G401 (cell line): ENCODE results near the gene CSMD2. TPM values are rescaled to one million over a fixed set of nuclear protein-coding genes. Genes with fewer than 3 reads are reported as not detected.
"Not testable (repeated sequence)": the region's sequence is repeated elsewhere in the genome, so short reads cannot be mapped to it uniquely, and the experiment has no call there.

Source experiments
- DNase-seq: peaks from one replicate; pipeline ENCODE4 v3.0.0-alpha.2; 2015; ENCODE audit warnings: low spot score
- in situ Hi-C: cut with HindIII; loops from 2 replicates; pipeline ENCODE4 v1.10.0; 2016; ENCODE audit warnings: low sequenced_read_pairs, mixed read lengths
- total RNA-seq: library from RNA; depleted of rRNA; stranded (reverse); fragments of >200 nt; shearing (Covaris generic); gene quantifications from 2 replicates; pipeline ENCODE4 v1.2.3, GENCODE V29; 2014; rRNA removed

Gene CSMD2
- not detected in 2 replicates for total RNA-seq

DNA sequence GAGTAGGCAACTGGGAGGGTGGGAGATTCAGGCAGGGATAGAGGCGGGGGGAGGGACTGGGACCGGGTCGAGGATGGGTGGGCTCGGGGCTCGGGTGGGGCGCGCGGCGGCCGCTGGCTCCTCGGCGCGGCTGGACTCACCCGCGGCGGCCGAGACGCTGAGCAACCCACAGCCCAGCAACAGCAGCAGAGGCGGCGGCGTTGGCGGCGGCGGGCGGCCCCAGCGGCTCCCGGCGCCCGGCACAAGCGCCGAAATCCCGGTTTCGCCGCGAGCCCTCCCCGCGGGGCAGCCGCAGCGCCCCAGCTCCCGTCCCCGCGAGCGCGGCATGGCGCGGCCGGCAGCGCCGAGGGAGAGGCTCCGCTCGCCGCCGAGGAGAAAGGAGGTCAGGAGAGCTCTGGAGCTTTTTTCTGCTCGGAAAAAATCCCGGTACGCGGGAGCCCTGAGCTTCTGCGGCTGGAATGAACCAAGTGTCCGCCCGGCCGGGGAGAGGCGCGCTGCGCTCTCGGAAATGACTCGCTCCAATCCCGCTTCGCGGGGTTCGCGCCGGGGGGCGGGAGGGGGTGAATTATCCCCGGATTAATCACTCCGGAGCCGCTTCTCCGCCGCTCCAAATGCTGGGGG lies at the start of gene CSMD2:
TSS of gene CSMD2 (minus strand) at position 460 of the 621 bp plus-strand sequence. CDS start at position 327, 133 bp downstream.
- DNase-seq, result peak; percentile 75
- in situ Hi-C loops, result no loop called here

DNA sequence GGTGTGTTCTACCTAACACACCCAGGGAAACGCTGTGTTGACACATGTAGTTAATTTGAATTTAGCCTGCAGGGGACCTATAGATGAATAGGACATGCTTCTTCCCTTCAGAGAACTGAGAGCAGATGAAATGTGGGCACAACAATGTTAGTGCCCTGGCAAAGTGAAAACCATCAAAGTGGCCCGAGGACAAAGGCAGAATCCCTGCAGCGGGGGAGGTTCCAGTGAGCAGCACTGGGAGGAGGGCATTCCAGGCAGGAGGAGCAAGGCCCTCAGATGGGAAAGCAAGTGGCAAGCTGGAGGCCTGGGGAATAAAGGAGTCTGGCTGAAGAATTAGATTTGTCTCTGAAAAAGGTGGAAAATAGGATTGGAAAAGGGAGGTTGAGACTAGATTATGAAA lies 48.9 kb upstream of the CSMD2 start:
- DNase-seq, result no peak
- in situ Hi-C loops, result no loop called here

DNA sequence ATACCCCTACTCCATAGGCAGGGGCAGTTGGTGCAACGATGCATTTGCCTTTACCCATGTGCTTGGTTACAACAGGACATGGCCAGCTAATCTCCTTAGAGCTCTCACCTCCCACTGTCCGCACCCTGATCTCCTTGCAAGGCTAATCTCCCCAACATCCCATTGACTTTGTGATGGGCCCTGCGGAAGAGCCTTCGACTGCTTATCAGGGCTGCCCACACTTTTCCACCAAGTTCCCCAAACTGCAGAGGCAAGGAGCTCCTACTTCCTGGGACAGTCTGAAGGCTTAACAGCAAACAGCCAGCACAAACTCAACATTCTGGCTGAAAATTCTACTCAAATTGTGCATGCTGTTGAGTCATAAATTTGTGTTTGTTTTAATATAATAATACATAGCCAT lies 47.6 kb upstream of the CSMD2 start:
- no peak for DNase-seq
- in situ Hi-C loops, result no loop called here

DNA sequence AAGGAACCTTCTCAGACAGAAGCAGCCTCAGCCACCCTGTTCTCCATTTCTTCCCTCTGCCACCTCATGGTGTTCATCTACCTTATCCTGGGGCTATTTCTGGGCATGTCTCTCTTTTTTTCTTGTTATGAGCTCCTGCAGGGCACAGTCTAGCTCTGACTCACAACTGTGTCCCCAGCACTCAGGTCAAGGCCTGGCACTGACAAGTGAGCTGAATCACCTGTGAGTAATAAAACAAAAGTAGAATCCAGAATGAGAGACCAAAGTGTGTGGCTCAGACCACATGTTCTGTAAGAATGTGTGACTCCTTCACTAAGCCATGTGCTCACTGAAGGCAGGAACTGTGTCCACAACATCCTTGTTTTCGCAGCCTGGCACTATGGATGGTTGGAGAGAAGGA lies 34.9 kb upstream of the CSMD2 start:
- no peak for DNase-seq
- in situ Hi-C loops, result no loop called here

DNA sequence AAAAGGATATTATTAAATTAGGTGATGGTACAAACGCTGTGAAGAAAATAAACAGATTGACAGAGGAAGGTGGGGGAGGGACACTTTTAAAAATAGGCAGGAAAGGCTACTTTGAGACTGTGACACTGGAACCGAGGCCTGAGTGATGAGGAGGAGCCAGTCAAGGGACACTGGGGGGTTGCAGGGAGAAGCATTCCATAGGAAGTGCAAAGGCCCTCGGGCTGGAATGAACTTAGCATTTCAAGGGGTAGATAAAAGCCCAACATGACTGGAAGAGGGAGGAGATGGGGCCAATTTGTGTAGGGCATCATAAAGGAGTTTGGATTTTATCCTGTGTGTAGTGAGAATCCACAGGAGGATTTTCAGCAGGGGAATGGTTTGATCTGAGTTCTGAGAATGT lies 27.6 kb upstream of the CSMD2 start:
- DNase-seq, result no peak
- in situ Hi-C loops, result no loop called here

DNA sequence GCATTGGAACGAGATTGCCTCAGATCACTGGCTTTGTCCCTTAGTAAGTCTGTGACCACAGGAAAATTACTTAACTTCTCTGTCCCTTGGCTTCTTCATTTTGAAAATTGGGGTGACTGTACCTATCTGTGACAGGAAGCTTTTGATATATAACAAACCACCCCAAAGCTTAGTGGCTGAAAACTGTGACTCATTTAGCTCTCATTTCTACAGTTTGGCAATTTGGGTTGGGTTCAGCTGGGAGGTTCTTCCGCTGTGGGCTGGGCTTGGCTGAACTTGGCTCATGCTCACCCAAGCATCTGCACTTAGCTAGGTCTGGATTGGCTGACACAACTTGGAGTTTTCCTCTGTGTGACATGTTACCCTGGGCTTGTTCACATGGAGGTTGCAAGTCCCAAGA lies 25.7 kb upstream of the CSMD2 start:
- no peak for DNase-seq
- in situ Hi-C loops, result no loop called here

DNA sequence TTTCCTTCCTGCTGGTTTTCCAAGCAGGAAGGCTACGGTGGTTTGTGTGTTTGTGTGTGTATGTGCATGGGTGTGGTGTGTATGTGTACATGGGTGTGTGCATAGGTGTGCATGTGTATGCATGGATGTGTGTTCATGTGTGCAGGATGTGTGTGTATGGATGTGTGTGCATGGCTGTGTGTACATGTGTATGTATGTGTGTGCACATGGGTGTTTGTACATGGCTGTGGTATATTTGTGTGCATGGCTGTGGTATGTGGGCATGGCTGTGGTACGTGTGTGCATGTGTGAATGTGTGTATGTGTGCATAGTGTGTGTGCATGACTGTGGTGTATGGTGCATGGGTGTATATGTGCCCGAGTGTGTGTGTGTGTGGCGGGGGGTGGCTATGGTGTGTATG lies 24.0 kb upstream of the CSMD2 start:
- in situ Hi-C loops, result no loop called here
- DNase-seq, result no peak

DNA sequence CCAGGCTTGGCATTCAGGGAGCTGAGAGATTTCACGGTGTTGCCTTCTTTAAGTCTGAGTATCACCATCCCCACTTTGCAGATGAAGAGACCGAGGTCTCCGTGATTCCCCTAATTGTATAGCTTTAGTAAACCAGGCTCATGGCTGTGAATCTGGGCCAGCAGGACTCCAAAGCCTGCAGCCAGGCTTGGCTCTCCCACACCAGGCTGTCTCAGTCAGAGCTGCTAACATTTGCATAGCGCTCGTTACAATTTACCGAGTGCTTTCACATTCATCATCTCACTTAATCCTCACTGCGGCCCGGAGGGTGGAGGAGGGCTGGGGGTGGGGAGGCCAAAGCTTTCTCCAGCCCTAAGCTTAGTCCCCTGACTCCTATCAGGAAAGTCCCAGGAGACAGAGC lies 23.4 kb upstream of the CSMD2 start:
- no peak for DNase-seq
- in situ Hi-C loops, result no loop called here

DNA sequence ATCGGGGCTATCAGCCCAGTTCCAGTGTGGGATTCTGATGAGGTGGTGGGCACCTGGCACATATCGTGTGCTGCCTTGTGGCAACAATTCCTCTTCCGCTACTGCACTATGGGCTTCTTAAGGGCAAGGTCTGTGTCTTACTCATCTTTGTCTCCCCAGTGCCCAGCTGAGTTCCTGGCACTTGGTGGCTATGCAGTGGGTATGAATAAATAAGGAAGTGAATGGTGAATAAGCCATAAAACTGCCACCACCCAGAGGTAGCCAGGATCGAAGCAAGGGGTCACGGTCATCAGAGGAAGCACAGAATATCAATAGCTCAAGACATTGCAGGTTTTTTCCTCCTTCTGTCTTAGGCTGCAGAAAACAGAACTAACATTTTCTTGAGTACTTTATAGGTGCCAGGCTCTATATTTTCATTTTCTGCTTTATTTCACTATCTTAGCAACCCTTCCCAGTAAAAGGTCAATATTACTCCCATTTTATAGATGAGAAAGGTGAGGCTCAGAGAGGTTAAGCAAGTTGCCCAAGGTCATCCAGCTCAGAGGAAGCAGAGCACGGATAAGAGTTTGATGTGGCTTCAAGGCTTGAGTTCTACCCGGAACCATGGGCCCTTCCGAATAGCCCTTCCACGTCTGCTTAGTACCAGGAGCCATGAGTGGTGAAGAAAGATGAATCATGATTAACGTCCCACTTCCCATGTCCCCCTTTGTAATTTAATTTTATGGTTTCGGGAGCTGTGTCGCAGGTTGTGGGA lies 21.9 kb upstream of the CSMD2 start:
- no peak for DNase-seq
- in situ Hi-C loops, result no loop called here

DNA sequence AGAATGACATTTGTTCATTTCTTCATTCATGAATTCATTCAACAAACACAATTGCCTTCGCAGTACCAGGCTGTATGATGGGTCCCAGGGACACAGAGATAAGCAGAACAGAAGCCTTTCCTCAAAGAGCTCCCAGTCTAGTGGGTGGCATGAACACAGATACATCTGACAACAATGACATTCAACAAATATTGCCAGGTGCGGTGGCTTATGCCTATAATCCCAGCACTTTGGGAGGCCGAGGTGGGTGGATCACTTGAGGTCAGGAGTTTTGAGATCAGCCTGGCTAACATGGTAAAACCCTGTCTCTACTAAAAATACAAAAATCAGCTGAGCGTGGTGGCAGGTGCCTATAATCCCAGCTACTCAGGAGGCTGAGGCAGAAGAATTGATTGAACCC lies 18.4 kb upstream of the CSMD2 start:
- DNase-seq, in situ Hi-C loops: not testable (repeated sequence)

DNA sequence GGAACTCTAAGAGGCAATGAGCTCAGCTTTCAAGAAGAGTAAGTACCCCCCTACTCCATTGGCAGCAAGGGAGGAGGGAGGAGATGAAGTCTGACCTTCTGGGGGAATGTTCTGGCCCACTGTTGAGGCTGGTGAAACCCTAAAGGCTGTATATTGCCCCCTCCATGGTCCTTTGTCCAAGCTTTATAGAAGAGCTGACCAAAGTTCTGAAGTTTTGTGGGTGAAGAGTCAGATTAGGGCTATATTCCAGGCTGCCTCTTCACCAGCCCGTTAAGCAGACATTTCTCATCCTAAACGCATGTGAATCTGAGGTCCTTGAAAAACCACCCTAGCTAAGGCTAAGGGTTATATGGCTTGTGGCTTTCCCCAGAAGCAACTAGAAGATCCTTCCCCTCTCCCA lies 13.0 kb upstream of the CSMD2 start:
- no peak for DNase-seq
- in situ Hi-C loops, result no loop called here

DNA sequence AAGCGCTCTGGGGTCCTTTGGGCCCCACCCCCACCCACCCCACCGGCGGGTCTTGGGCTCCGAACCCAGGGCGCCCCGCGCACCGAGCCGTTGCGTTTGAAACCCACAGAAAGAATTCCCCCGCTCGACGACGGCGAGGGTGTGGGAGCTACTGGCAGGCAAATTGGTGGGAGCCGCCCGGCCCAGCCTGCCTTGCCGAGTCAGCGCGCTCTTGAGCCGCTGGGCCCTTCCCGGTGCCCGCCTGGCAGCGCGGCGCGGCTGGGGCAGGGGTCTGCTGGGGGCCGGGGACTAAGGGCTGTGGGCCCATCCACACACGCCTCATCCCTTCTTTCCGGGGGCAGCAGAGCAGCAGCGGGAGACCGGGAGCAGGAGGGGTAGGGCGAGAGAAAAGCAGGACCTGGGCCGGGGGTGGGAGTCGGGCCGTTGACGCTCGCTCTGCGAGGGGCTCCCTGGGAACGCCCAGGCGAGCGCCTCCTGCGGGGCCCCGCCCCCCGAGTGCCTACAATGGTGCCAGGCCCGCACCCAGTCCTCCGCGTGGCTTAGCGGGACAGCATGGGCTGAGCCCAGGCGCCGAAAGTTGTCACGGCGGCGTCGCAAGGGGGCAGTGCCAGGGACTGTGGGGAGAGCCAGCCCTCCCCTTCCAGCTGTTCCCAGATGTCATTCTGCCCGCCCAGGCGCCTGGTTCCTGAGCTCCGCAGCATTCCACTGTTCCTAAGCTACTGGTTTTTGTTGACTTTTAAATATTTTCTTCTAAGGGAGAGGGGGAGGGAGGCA lies 12.0 kb upstream of the CSMD2 start, which contains the start of gene C1orf94:
TSS of gene C1orf94 (plus strand) at position 78 of the 774 bp plus-strand sequence. CDS start 883 bp downstream, outside the sequence.
- no peak for DNase-seq
- in situ Hi-C loops, result no loop called here

DNA sequence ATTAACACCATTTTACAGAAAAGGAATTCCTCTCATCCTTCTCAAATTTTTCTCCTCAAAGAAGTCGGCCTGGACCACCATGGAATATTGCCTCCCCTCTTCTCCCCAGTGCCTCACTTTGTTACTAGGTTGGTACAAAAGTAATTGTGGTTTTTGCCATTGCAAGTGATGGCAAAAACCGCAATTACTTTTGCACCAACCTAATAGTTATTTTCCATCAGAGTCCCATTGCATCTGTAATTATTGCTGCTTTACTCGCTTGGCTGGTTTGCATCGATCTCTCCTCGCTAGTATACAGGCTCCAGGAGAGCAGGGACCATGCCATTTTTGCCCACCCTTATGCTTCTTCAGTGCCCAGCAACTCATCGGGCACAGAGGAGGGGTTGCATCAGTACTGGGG lies 10.7 kb upstream of the CSMD2 start:
- DNase-seq, result no peak
- in situ Hi-C loops, result no loop called here

DNA sequence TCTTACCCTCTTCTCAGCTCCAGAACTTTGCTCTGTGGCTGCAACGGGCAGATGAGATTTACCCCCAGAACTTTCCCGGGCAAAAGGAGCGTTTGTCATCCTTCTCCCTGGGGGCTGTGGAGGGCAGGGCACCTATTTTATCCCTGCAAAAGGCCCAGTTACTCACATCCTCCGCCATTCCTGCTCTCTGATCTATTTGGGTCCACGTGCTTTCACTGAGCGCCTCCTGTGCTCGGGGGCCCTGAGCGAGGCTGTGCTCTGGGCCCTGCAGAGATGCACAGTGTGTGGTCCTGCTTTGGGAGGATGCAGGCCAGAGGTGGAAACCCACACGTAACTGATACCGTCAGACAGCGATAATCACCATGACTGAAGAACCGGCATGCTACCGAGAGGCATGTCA lies 2.4 kb upstream of the CSMD2 start:
- in situ Hi-C loops, result no loop called here
- DNase-seq, result no peak

DNA sequence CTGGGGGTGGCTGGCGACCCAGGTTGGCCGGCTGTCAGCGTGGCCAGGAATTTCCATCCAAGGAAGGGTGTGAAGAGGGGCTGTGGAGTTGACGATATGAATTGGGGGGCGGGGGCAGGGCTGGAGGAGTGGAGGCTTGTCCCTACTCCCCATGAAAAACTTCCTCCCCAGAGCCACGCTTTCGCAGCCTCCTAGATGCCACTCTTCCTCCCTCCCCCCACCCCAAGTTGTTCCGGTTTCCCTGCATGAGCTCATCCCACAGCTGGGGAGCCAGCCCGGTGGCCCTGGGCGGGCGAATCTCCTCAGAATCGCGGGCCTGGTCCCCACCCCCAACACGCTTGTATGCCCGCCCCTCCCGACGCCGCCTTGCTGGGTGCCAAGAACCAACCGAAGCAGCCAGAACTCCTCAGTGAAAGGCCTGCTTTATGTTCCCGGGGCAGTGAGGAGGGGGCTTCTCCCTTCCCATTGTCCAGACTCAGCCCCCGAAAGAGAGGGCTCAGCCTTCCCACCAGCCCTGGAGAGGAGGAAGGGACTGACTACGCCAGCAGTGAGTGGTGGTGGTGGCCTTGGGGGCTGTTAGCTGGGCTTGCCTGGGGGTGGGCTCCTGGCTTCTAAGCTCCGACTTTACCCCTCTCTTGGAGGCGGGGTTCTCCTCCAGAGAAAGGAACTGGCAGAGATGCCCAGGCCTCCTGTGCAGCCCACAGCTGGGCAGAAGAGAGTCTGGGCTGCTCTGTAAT lies 1.8 kb upstream of the CSMD2 start:
- DNase-seq, result peak; percentile 4
- in situ Hi-C loops, result no loop called here

DNA sequence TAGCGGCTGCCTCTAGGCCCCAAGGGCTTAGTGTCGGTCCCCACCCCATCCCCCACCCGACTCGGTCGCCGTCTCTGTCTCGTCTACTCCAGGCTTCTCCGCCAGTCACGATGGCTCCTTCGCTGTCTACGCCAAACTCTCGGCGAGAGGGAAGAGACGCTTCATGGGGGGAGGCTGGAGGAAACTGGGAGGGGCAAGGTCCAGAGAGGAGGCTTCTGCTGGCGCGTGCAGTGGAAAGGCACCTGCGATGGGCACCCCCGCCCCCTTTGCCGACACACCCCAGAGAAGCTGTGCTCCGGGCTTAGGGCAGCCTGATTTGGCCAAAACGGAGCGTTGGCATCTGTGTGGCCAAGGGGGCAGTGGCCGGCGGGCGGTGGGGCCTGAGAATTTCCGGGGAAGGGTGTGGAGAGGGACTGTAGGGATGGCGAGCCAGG lies 1.2 kb upstream of the CSMD2 start:
- in situ Hi-C loops, result no loop called here
- DNase-seq, result no peak

DNA sequence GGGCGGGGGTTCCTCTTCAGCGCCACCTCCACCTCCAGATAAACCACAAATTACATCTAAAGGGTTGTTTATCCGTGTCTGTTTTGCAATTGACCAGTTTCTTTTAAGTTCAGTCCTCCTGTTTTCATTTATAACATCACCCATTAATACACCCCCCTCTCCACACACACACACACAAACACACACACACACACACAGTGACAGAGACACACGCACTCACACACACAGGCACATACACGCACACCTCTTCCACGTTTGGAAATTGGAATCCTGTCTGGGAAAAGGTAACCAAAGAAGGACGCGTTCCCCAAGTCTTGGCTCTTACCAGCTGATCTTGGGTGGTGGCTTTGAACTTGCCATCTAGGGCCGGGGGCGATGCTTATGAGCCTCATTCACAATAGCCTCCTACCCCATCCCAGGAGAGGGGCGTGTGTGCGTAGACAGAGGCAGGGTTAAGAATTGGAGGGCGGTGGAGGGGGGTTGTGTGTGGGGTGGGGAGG lies 442 bp upstream of the CSMD2 start:
- no peak for DNase-seq
- in situ Hi-C loops, result no loop called here

DNA sequence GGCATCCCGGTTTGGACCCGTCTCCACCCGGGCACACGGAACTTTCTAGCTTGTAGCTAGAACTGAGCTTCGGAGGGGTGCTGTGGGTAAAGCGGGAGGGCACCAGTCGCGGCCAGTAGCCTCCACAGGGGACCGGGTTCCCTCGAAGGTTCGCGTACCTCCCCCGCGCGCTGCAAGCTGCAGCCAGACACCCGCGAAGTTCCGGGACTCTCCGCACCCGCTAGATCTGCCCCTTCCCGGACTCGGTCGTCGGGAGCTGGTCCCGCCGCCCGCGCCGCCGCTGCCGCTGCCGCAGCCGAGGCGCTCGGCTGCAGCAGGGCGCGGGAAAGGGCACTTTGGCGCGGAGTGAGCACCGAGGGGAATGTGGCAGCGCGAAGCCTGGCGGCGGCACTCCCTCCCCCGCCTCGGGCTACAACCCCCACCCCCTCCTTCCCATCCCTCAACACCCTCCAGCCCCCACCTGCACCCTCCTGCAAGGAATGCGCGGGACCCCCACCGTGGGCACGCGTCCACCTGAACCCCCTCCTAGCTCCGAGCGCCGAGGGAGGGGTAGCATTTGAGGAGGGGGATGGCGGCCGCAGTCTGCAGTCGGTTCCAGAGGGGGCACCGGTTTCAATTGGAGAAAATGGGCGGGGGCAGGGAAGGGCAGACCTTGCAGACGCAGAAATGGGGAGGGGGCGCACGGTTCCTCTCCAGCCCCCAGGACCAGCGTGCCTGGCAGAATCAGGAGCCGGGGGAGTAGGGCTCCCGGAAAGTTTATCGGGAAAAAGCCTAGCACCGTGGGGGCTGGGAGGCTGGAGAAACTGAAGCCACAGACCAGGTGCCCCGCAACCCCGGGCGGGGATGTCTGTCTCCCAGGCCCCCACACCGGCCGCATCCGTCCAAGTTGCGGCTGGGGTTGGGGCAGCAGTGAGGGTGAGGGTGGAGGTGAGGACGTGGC lies 968 bp downstream of the CSMD2 start:
- in situ Hi-C loops, result no loop called here
- peak; percentile 15 for DNase-seq
